Activated CD4-positive, alpha-beta T cell treated with anti-CD3 and anti-CD28 coated beads, Interleukin-2, amount 10 ng/mL, durations not matched to agents 7 days and 5 days (primary cell): ENCODE data around the gene FYCO1. TPM values are rescaled to one million over a fixed set of nuclear protein-coding genes. Genes with fewer than 3 reads are reported as not detected.

ENCODE experiments used
- CTCF ChIA-PET: fragments of 350-600 bp; sonication (Branson Sonifier 250); formaldehyde crosslinking; loops from one replicate; lab custom pipeline; 2021; ENCODE audit warnings: antibody characterized with exemption; lab: Charles Lee
- POLR2A ChIA-PET: fragments of 350-600 bp; sonication (Branson Sonifier 250); formaldehyde crosslinking; loops from one replicate; lab custom pipeline; 2021; ENCODE audit warnings: antibody characterized with exemption; lab: Charles Lee
- DNase-seq: peaks from one replicate; pipeline ENCODE4 v3.0.0-alpha.2; 2020
- H3K27ac Mint-ChIP-seq: one replicate; pipeline ENCODE4 v1.8.0; 2021; ENCODE audit warnings: mild to moderate bottlenecking, moderate library complexity, mixed read lengths
- H3K27me3 Mint-ChIP-seq: one replicate; pipeline ENCODE4 v1.8.0; 2021; ENCODE audit warnings: mixed read lengths
- H3K36me3 Mint-ChIP-seq: one replicate; pipeline ENCODE4 v1.8.0; 2021; ENCODE audit warnings: low read depth, mixed read lengths
- H3K4me1 Mint-ChIP-seq: one replicate; pipeline ENCODE4 v1.8.0; 2021; ENCODE audit warnings: mixed read lengths
- H3K4me3 Mint-ChIP-seq: one replicate; pipeline ENCODE4 v1.8.0; 2021; ENCODE audit warnings: mild to moderate bottlenecking, moderate library complexity, mixed read lengths
- H3K9me3 Mint-ChIP-seq: one replicate; pipeline ENCODE4 v1.8.0; 2021; ENCODE audit warnings: mixed read lengths
- total RNA-seq, 2 experiments: library from RNA; stranded (reverse); gene quantifications; one replicate each; pipeline ENCODE4 v1.2.3, GENCODE V29; 2021

FYCO1 gene
- total RNA-seq, 2 experiments from 2014 or later = 15.1 to 15.7 TPM

DNA sequence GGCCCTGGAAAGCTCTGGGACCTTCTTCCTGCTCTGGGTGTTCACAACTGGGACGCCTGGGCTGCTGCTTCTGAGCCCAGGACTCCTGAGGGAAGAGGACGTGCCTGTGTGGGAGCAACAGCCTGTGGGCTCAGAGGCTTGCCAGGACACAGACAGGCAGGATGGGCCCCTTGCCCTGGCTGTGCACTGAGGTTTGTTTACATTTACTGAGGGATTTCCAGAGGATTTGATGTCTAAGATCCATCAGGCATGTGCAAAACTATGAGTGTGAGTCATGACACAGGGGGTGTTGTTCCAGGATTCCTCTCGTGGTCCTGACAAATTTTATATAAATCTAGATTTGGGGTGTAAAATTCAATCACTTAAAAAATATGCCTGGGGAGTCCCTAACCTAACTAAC is 98.7 kb downstream of the FYCO1 start:
- Mint-ChIP-seq H3K4me1 (peaks cover 9% of the 10 kb centered on the region), H3K9me3 (no peaks in the 10 kb centered on the region), H3K27ac (no peak overlapping the region), H3K27me3 (peaks cover 57% of the 10 kb centered on the region), H3K4me3 (no peak overlapping the region), H3K36me3 (no peaks in the 10 kb centered on the region)
- no peak for DNase-seq
- ChIA-PET POLR2A (no interaction called here), CTCF (no interaction called here)

DNA sequence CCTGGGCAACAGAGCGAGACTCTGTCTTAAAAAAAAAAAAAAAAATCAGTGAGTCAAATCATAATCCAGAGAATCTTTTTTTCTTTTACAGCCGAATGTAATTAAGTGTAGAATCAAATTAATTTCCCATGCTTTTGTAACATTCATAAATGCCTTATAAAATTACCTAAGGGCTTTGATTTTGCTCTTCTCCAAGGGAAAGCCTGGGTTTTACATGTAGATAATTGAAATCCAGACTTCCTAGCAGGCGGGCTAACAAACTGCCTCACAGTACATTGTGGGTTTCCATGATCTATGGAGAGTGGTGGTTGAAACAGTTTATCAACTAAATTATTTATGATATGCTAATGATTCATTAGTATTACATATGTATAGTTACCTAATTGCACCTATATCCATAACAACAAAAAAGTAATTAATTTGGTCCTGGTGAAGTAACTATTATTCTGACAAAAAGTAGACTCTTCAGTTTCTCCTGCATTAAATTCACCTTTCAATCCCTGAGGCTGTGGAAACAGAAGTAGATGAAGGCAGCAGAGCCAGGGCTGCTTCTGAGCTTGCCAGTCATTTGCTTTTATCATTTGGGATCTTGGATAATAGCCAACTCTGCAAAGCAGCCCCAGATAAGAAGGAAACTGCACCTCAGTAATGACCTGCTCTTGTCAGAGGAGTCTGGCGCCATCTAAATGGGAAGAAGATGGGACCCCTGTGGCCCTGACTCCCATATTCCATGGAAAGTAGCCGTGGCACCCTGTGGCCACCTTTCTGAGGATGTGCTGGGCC is 99.7 kb downstream of the FYCO1 start:
- H3K9me3 Mint-ChIP-seq = no peaks in the 10 kb centered on the region
- H3K27me3 Mint-ChIP-seq = peaks cover 64% of the 10 kb centered on the region
- H3K36me3 Mint-ChIP-seq = no peaks in the 10 kb centered on the region
- H3K4me1 Mint-ChIP-seq = peaks cover 9% of the 10 kb centered on the region
- DNase-seq = no peak
- H3K4me3 Mint-ChIP-seq = no peak overlapping the region
- ChIA-PET POLR2A (no interaction called here), CTCF (no interaction called here)
- no peak overlapping the region for H3K27ac Mint-ChIP-seq

DNA sequence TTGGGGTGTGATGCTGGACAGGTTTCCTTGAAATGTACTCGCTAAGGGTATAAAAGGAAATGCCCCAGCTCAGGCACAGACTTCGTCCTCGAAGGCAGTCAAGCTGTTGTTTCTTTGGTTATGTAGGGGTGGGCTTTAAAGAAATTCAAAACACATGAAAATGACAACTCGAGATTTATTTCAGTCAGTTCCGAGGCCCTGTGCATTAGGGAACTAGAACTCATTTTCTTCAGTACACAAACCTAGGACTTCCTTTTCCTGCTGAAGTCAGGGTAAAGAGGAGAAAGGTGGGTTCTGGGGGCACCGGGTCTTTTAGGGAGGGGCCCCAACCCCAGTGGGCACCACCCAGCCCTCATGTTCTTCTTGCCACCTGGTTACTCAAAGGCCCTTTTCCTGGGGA is 101.6 kb downstream of the FYCO1 start:
- DNase-seq = no peak
- ChIA-PET CTCF (interaction anchor here (0.6 kb wide), 1 partner anchor 11 kb away, joined by 3 read pairs; no protein-coding TSS in a partner anchor), POLR2A (no interaction called here)
- Mint-ChIP-seq H3K36me3 (no peaks in the 10 kb centered on the region), H3K4me3 (no peak overlapping the region), H3K27ac (no peak overlapping the region), H3K9me3 (no peaks in the 10 kb centered on the region), H3K4me1 (peaks cover 12% of the 10 kb centered on the region), H3K27me3 (peaks cover 71% of the 10 kb centered on the region)

DNA sequence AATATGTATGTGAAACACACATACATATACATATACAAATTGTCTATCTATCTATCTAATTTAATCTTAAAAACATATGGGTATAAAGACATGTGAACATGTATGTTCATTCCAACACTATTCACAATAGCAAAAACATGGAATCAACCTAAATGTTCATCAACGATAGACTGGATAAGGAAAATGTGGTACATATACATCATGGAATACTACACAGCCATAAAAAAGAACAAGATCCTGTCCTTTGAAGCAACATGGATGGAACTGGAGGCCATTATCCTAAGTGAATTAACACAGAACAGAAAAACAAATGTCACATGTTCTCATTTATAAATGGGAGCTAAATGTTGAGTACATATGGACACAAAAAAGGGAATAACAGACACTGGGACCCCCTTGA is 103.5 kb downstream of the FYCO1 start:
- no peaks in the 10 kb centered on the region for H3K9me3 Mint-ChIP-seq
- no peak for DNase-seq
- peaks cover 12% of the 10 kb centered on the region for H3K4me1 Mint-ChIP-seq
- peaks cover 65% of the 10 kb centered on the region for H3K27me3 Mint-ChIP-seq
- no peaks in the 10 kb centered on the region for H3K36me3 Mint-ChIP-seq
- CTCF ChIA-PET = interaction anchor here (1.4 kb wide), 1 partner anchor 13 kb away, joined by 3 read pairs; no protein-coding TSS in a partner anchor
- POLR2A ChIA-PET = no interaction called here
- no peak overlapping the region for H3K27ac Mint-ChIP-seq
- no peak overlapping the region for H3K4me3 Mint-ChIP-seq

DNA sequence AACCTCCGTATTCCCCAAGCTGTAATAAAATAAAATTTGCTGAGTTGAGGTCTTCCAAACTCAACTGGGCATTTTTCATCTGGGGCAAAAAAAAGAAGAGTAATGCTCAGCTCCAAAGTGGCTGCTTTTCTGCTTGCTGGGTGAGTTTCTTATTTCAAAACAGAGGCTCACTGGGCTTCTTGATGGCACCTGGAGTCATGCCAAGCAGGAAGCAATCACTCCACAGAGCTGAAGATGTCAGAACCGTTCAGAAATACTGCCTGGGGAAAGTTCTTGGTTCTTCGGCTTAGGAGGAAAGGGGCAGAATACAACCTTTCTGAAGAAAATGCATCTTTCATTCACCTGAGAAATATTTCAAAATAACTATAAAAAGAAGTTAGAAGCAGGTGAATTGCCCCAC is 105.2 kb downstream of the FYCO1 start:
- CTCF ChIA-PET = no interaction called here
- no peaks in the 10 kb centered on the region for H3K9me3 Mint-ChIP-seq
- H3K27me3 Mint-ChIP-seq = peaks cover 68% of the 10 kb centered on the region
- no peak overlapping the region for H3K27ac Mint-ChIP-seq
- H3K4me3 Mint-ChIP-seq = no peak overlapping the region
- peaks cover 12% of the 10 kb centered on the region for H3K4me1 Mint-ChIP-seq
- DNase-seq = no peak
- H3K36me3 Mint-ChIP-seq = no peaks in the 10 kb centered on the region
- POLR2A ChIA-PET = no interaction called here

DNA sequence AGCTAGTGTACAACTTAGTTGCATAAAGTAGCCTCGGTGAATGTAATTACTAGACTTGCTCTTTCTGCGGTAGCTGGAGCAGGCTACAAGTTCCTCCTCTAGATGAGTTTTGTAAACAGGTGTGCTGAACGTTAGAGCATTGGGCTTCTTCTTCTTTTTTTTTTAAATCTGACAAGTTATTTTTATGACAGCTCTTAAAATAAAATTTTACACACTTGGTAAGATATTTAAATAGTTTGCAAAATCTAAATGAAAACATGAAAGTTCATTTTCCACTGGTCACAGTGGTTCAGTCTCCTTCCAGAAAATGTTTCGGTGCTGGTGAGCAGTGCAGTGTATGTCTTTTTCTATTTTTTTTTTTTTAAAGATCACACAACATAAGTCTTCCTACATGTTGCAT is 106.3 kb downstream of the FYCO1 start:
- Mint-ChIP-seq H3K4me1 (peaks cover 12% of the 10 kb centered on the region), H3K27ac (no peak overlapping the region), H3K36me3 (no peaks in the 10 kb centered on the region), H3K27me3 (peaks cover 66% of the 10 kb centered on the region), H3K9me3 (no peaks in the 10 kb centered on the region), H3K4me3 (no peak overlapping the region)
- CTCF ChIA-PET = interaction anchor here (0.6 to 1.5 kb wide), 2 partner anchors 15 to 196 kb away, joined by 3 to 4 read pairs; no protein-coding TSS in a partner anchor
- POLR2A ChIA-PET = no interaction called here
- DNase-seq = no peak

DNA sequence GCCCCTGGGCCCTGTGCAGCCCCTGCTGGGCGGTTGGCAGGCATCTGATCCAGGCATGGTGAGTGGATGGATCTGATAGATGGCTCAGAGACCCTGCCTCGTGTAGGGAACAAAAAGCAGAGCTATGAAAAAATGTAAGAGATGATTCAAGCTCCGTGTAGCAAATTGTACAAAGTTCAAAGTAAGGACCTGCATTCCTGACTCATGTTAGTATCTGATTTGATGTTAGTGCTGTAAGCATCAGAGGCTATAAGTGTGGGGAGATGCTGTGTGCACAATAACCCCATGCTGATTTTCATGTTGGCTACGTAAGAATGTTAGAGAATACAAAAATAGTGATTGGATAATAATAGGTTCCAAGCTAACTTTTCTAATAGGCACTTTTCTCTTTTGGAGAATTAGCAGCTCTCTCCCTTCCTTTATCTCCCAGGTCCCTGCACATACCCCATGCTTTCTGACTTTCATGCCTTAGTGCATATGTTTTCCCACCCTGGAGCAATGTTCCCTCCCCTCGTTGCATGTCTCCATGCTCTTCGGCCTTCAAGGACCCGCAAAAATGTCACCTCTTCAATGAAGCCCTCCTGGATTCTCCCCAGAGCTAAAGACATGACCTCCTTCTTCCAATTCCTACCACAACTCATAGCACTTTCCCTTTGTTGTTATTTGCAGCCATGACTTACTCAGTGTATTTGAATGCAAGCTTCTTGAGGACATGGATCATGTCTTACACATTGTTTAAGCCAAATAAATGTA is 107.7 kb downstream of the FYCO1 start:
- Mint-ChIP-seq H3K27me3 (peaks cover 64% of the 10 kb centered on the region), H3K36me3 (no peaks in the 10 kb centered on the region), H3K27ac (no peak overlapping the region), H3K4me3 (no peak overlapping the region), H3K9me3 (no peaks in the 10 kb centered on the region), H3K4me1 (peaks cover 7% of the 10 kb centered on the region)
- CTCF ChIA-PET = interaction anchor here (1.5 kb wide), 1 partner anchor 17 kb away, joined by 4 read pairs; no protein-coding TSS in a partner anchor
- DNase-seq = no peak
- POLR2A ChIA-PET = no interaction called here

DNA sequence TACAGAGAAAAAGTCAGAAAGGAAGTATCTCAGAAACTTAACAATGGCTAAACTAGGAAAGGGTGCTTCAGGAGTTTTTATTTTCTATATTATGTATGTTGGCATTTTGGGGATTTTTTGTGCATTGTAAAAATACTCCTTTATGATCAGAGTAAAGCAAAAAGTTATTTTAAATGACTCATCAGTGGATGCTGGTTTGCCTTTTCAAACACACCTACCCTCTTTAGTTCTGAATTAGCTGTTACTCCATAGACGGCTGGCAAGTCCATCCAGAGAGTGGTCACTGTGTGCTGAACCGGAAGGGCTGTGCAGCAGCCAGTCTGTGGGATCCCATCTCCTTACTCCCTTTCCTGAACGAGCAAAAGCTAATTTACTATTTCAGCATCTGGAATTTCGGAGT is 108.3 kb downstream of the FYCO1 start:
- Mint-ChIP-seq H3K27ac (no peak overlapping the region), H3K9me3 (no peaks in the 10 kb centered on the region), H3K27me3 (peaks cover 64% of the 10 kb centered on the region), H3K36me3 (no peaks in the 10 kb centered on the region), H3K4me3 (no peak overlapping the region), H3K4me1 (peaks cover 3% of the 10 kb centered on the region)
- POLR2A ChIA-PET = no interaction called here
- DNase-seq = no peak
- CTCF ChIA-PET = interaction anchor here (2.3 kb wide), 1 partner anchor 12 kb away, joined by 8 read pairs; no protein-coding TSS in a partner anchor

DNA sequence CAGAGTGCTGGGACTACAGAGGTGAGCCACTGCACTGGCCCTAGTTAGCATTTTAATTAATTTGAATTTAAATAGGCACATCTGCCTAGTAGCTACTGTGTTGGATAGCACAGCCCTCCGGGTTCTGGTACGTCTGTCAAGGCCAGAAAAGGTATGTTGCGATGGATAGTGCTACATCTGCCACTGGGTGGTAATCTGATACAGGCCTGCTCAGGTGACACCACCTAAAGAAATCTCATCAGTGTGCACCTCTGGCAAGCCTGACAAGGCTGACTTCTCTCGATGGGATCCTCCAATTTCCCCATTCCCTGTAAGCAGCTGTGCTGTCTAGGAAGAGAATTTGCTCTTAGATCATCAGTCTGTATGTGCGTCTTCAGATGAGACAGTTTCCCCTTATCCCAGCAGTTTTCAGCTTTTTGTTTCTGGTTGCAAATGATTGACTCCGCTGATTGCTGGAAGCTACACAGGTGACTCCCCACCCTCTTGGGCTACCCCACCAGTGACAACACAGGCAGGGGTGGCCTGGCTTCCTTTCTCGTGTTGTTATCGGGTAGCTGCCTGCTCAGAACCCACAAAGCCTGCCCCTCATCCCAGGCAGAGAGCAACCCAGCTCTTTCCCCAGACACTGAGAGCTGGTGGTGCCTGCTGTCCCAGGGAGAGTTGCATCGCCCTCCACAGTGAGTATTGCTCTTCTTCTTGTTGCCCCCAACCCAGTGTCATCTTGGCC is 109.5 kb downstream of the FYCO1 start, which contains the start of gene CCR9:
Gene CCR9, plus strand, starts transcription at position 565 of the 727 bp plus-strand sequence. CDS start 8,391 bp downstream, outside the sequence.
- Mint-ChIP-seq H3K9me3 (no peaks in the 10 kb centered on the region), H3K4me1 (peaks cover 6% of the 10 kb centered on the region), H3K27me3 (peaks cover 61% of the 10 kb centered on the region), H3K36me3 (no peaks in the 10 kb centered on the region), H3K4me3 (no peak within 1 kb of the TSS), H3K27ac (no peak within 1 kb of the TSS)
- no peak for DNase-seq
- CTCF ChIA-PET = interaction anchor here (2.3 kb wide), 1 partner anchor 11 kb away, joined by 8 read pairs; no protein-coding TSS in a partner anchor
- POLR2A ChIA-PET = no interaction called here

DNA sequence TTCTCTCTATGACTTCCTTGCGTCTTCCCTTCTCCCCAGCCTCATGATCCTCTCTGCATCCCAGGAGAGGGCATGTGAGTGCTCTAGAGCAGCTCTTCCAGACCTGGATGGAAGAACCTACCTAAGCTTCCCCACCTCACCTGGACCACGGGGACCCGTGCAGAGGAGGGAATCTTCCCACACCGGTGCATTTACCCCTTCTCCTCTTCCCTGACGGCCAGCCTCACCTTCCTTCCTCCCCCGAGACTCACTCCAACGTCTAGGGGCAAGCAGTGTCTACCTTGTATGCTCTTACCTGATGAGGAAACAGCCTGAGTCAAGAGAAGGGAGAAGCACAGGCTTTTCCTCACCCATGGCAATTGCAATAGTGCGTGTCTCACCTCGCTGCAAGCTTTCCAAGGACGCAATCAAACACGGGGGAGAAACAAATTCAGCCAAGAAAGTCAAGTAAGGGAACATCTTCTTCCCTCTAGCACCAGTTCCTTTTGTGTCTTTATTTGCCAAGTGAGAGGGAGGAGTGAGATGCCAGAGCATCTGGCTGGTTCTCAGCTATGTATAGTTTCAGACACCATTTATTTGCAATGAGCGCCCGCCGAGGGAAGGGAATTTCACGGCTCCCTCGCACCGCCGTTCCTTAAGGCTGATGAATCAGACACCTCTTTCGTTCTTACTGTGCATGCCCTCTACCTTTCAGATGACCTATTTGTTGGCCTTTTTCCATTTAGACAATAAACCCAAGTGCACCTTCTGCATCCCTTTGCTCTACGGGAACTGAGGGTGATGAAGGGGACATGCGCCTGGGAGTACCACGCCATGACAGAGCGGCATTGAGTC is 111.0 kb downstream of the FYCO1 start:
- no peak for DNase-seq
- H3K4me3 Mint-ChIP-seq = no peak overlapping the region
- H3K27me3 Mint-ChIP-seq = peaks cover 55% of the 10 kb centered on the region
- ChIA-PET CTCF (interaction anchor here (2.3 kb wide), 1 partner anchor 9 kb away, joined by 8 read pairs; no protein-coding TSS in a partner anchor), POLR2A (no interaction called here)
- H3K36me3 Mint-ChIP-seq = no peaks in the 10 kb centered on the region
- H3K4me1 Mint-ChIP-seq = peaks cover 6% of the 10 kb centered on the region
- no peak overlapping the region for H3K27ac Mint-ChIP-seq
- no peaks in the 10 kb centered on the region for H3K9me3 Mint-ChIP-seq

DNA sequence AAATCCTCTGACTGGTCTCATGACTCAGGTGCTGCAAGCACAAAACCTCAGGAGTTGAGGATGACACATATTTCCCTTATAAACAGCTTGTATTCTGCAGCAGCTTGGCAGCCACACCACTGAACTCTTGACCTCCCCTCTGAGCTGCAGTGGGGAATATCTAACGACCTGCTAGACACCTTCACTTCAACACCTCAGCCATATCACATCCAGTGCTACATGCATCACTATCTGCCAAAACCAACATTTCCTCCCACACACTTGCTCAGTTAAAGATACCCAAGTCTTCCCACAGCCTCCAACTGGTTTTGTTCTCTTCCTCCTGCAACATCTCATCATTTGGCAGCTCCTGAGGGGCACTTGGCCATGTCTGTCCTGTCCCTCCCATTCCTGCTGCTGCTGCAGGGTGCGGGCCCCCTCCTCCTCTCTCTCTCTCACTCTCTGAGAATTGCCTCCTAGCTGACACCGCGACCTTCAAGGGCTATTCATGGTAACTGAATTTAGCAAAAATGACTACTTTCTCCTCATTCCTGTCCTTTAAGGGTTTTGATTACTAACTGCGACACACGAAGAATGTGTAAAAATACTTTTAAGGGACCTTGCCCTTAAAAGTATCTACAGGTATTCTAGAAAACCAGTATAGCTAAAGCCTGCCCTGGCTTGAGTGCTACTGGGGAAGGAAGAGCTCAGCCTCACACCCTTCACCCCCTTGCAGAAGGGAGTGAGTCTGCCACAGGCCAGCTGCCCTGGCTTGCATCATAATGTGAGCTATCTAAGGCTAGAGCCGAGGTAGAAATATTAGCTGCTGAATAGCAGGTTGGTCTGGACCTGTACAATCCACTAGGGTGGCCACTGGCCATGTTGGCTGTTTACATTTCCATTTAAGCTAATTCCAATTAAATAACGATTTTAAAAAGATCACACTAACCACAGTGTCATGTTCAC is 114.3 kb downstream of the FYCO1 start:
- Mint-ChIP-seq H3K4me1 (peaks cover 6% of the 10 kb centered on the region), H3K4me3 (no peak overlapping the region), H3K9me3 (no peaks in the 10 kb centered on the region), H3K27ac (no peak overlapping the region), H3K36me3 (no peaks in the 10 kb centered on the region), H3K27me3 (peaks cover 59% of the 10 kb centered on the region)
- DNase-seq = peak; percentile 13
- POLR2A ChIA-PET = no interaction called here
- CTCF ChIA-PET = interaction anchor here (1.2 to 1.6 kb wide), 2 partner anchors 16 to 196 kb away, joined by 3 read pairs; no protein-coding TSS in a partner anchor
